Neural cell (in vitro differentiated cells): Measurements from ENCODE around the gene IFT81. TPM values are rescaled to one million over a fixed set of nuclear protein-coding genes. Genes with fewer than 3 reads are reported as not detected.

Experiments
- H2AFZ ChIP-seq: fragments of 200-600, 300-800 bp; sonication (generic), shearing (Covaris generic); 2 replicates; pipeline ENCODE4 v1.6.0; 2014; ENCODE audit warnings: low read depth, mild to moderate bottlenecking, antibody characterized with exemption, low read length, moderate library complexity
- H3F3A ChIP-seq: fragments of 200-600 bp; shearing (Covaris generic); 2 replicates; pipeline ENCODE4 v1.6.1; 2016; ENCODE audit warnings: mild to moderate bottlenecking, moderate library complexity, mixed read lengths, antibody characterized with exemption, low read length; ENCODE audit not compliant: insufficient read depth, poor library complexity, severe bottlenecking
- H3K27ac ChIP-seq: fragments of 200-600, 300-800 bp; sonication (generic), shearing (Covaris generic); 2 replicates; pipeline ENCODE4 v1.5.1; 2014; ENCODE audit warnings: mild to moderate bottlenecking, low read length, moderate library complexity
- H3K27me3 ChIP-seq: fragments of 300-800, 200-600 bp; sonication (generic), shearing (Covaris generic); 2 replicates; pipeline ENCODE4 v1.6.0; 2014; ENCODE audit warnings: mild to moderate bottlenecking, low read depth, low read length, moderate library complexity; ENCODE audit not compliant: insufficient read depth
- H3K36me3 ChIP-seq: fragments of 300-800, 200-600 bp; sonication (generic), shearing (Covaris generic); 2 replicates; pipeline ENCODE4 v1.5.1; 2014; ENCODE audit warnings: mild to moderate bottlenecking, antibody characterized with exemption, low read length, moderate library complexity; ENCODE audit not compliant: insufficient read depth
- H3K4me2 ChIP-seq: fragments of 300-800, 200-600 bp; sonication (generic), shearing (Covaris generic); 2 replicates; pipeline ENCODE4 v1.6.0; 2014; ENCODE audit warnings: mild to moderate bottlenecking, low read length
- H3K4me3 ChIP-seq: fragments of 300-800, 200-600 bp; sonication (generic), shearing (Covaris generic); 2 replicates; pipeline ENCODE4 v1.5.1; 2014; ENCODE audit warnings: mild to moderate bottlenecking, low read length, moderate library complexity
- H3K79me2 ChIP-seq: fragments of 200-600 bp; shearing (Covaris generic); replicated peaks from 2 replicates; pipeline ENCODE4 v1.6.0; 2014; ENCODE audit warnings: mild to moderate bottlenecking, low read length, moderate library complexity; ENCODE audit not compliant: insufficient read depth
- H3K9ac ChIP-seq: fragments of 300-800, 200-600 bp; sonication (generic), shearing (Covaris generic); 2 replicates; pipeline ENCODE4 v1.6.1; 2016; ENCODE audit warnings: mild to moderate bottlenecking, low read length, mixed read lengths
- H3K9me2 ChIP-seq: fragments of 200-600 bp; shearing (Covaris generic); 2 replicates; pipeline ENCODE4 v1.6.1; 2016; ENCODE audit warnings: mild to moderate bottlenecking, low read length, mixed read lengths; ENCODE audit not compliant: insufficient read depth
- H3K9me3 ChIP-seq: fragments of 200-600, 300-800 bp; sonication (generic), shearing (Covaris generic); 2 replicates; pipeline ENCODE4 v1.6.1; 2016; ENCODE audit warnings: mild to moderate bottlenecking, mixed run types, low read length, moderate library complexity, mixed read lengths
- H4K20me1 ChIP-seq: fragments of 200-600 bp; shearing (Covaris generic); 2 replicates; pipeline ENCODE4 v1.6.1; 2016; ENCODE audit warnings: mild to moderate bottlenecking, mixed run types; ENCODE audit not compliant: insufficient read depth
- EP300 ChIP-seq: fragments of 450-650 bp; conservative IDR thresholded peaks from 2 replicates; pipeline ENCODE4 v1.6.1; 2014; ENCODE audit warnings: antibody characterized with exemption, mild to moderate bottlenecking, moderate library complexity; ENCODE audit not compliant: poor library complexity, severe bottlenecking
- EZH2 ChIP-seq: fragments of 200-600, 300-800 bp; shearing (Covaris generic), sonication (generic); IDR thresholded peaks from 2 replicates; pipeline ENCODE4 v1.6.1; 2014; ENCODE audit warnings: antibody characterized with exemption, low read length, borderline replicate concordance, mild to moderate bottlenecking; ENCODE audit not compliant: insufficient read depth, poor library complexity, severe bottlenecking
- MXI1 ChIP-seq: fragments of 450-650 bp; conservative IDR thresholded peaks from 2 replicates; pipeline ENCODE4 v1.6.1; 2014; ENCODE audit warnings: antibody characterized with exemption, mild to moderate bottlenecking; ENCODE audit not compliant: poor library complexity, severe bottlenecking
- POLR2AphosphoS5 ChIP-seq: IDR thresholded peaks from 2 replicates; pipeline ENCODE4 v1.6.1; 2012
- RAD21 ChIP-seq: fragments of 450-650 bp; conservative IDR thresholded peaks from 2 replicates; pipeline ENCODE4 v1.6.1; 2014; ENCODE audit warnings: antibody characterized with exemption, mild to moderate bottlenecking, moderate library complexity
- REST ChIP-seq: IDR thresholded peaks from 2 replicates; pipeline ENCODE4 v1.6.1; 2012; ENCODE audit warnings: borderline replicate concordance
- SMC3 ChIP-seq: fragments of 450-650 bp; conservative IDR thresholded peaks from 2 replicates; pipeline ENCODE4 v1.6.1; 2014; ENCODE audit warnings: antibody characterized with exemption, mild to moderate bottlenecking, moderate library complexity; ENCODE audit not compliant: poor library complexity
- TAF1 ChIP-seq: IDR thresholded peaks from 2 replicates; pipeline ENCODE4 v1.6.1; 2012; ENCODE audit warnings: low read depth
- polyA plus RNA-seq: library from polyadenylated mRNA; depleted of rRNA; stranded (reverse); fragments of >200 nt; gene quantifications from 2 replicates; pipeline ENCODE4 v1.2.3, GENCODE V29; 2014
- TF ChIP-seq, protein P1 (sequence below): fragments of 450-650 bp; IDR thresholded peaks from 2 replicates; pipeline ENCODE4 v1.5.1; 2014; ENCODE audit warnings: antibody characterized with exemption, mild to moderate bottlenecking, moderate library complexity; ENCODE audit not compliant: poor library complexity, severe bottlenecking

Gene IFT81
- polyA plus RNA-seq, 1 donor from 2014 or later: 120 TPM

DNA sequence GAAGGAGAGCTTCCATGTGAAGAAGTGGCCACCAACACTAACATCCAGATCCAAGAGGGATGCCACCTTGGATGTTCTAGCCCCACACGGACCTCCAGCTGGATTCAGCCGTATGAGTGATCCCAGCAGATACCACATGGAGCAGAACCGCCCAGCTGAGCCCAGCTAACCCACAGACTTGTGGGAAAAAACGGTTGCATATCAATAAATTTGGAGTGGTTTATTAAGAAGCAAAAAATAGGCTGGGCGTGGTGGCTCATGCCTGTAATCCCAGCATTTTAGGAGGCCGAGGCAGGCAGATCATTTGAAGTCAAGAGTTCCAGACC is 11.9 kb upstream of the IFT81 start:
- no peak for TF ChIP-seq TAF1
- TF ChIP-seq RAD21: no peak
- no peak for TF ChIP-seq REST
- TF ChIP-seq SMC3: no peak
- TF ChIP-seq, protein P1, sequence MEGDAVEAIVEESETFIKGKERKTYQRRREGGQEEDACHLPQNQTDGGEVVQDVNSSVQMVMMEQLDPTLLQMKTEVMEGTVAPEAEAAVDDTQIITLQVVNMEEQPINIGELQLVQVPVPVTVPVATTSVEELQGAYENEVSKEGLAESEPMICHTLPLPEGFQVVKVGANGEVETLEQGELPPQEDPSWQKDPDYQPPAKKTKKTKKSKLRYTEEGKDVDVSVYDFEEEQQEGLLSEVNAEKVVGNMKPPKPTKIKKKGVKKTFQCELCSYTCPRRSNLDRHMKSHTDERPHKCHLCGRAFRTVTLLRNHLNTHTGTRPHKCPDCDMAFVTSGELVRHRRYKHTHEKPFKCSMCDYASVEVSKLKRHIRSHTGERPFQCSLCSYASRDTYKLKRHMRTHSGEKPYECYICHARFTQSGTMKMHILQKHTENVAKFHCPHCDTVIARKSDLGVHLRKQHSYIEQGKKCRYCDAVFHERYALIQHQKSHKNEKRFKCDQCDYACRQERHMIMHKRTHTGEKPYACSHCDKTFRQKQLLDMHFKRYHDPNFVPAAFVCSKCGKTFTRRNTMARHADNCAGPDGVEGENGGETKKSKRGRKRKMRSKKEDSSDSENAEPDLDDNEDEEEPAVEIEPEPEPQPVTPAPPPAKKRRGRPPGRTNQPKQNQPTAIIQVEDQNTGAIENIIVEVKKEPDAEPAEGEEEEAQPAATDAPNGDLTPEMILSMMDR: no peak
- no peak for TF ChIP-seq EP300
- TF ChIP-seq EZH2: no peak
- Histone ChIP-seq H3F3A (no peaks in the 10 kb centered on the region), H3K36me3 (no peaks in the 10 kb centered on the region), H3K79me2 (no peaks in the 10 kb centered on the region), H3K4me3 (no peak overlapping the region), H4K20me1 (no peaks in the 10 kb centered on the region), H3K27ac (no peak overlapping the region), H2AFZ (no peak overlapping the region), H3K4me2 (no peak overlapping the region), H3K9ac (no peak overlapping the region), H3K9me2 (no peaks in the 10 kb centered on the region), H3K27me3 (no peaks in the 10 kb centered on the region), H3K9me3 (no peaks in the 10 kb centered on the region)

- no peak overlapping the region for H3K4me2 ChIP-seq
- H3K27me3 ChIP-seq: no peaks in the 10 kb centered on the region
- H3K36me3 ChIP-seq: no peaks in the 10 kb centered on the region
- H4K20me1 ChIP-seq: no peaks in the 10 kb centered on the region
- H3K4me3 ChIP-seq: no peak overlapping the region
- TF ChIP-seq EZH2 (no peak), POLR2AphosphoS5 (no peak), MXI1 (no peak), SMC3 (no peak), REST (no peak), TAF1 (no peak), EP300 (no peak), RAD21 (no peak)
- TF ChIP-seq, protein P1: no peak
- H3K79me2 ChIP-seq: no peaks in the 10 kb centered on the region
- no peak overlapping the region for H3K9ac ChIP-seq
- H3K9me3 ChIP-seq: no peaks in the 10 kb centered on the region
- H2AFZ ChIP-seq: no peak overlapping the region
- H3K9me2 ChIP-seq: no peaks in the 10 kb centered on the region
- no peak overlapping the region for H3K27ac ChIP-seq
- H3F3A ChIP-seq: no peaks in the 10 kb centered on the region
Measured at GRCh38 chr12:110114528-110114937, 9.6 kb upstream of the IFT81 start.
